ENCODE data around the gene RPS6KA4. TPM values are rescaled to one million over a fixed set of nuclear protein-coding genes. Genes with fewer than 3 reads are reported as not detected.

RPS6KA4 gene
- total RNA-seq, 1 experiment from 2014 or later: 148 TPM

- ATAC-seq: no peak
- ChIA-PET POLR2A (ENCODE audit: unreplicated experiment) (no interaction called here), CTCF (no interaction called here)
- Histone ChIP-seq H3K36me3 (ENCODE audit: low read depth, low read length) (peaks cover 11% of the 10 kb centered on the region), H3K9ac (ENCODE audit: low read length) (no peak overlapping the region), H3K27ac (ENCODE audit: low read length) (no peak overlapping the region), H3K4me2 (ENCODE audit: low read length) (no peak overlapping the region), H4K20me1 (ENCODE audit: low read length) (no peaks in the 10 kb centered on the region), H3K4me3 (ENCODE audit: low read length) (no peak overlapping the region), H3K9me3 (ENCODE audit: low read length) (no peaks in the 10 kb centered on the region), H3F3A (ENCODE audit: low read length, unreplicated experiment) (peaks cover 7% of the 10 kb centered on the region), H3K9me2 (replicated peaks; ENCODE audit: low read length) (no peaks in the 10 kb centered on the region), H3K4me1 (ENCODE audit: insufficient read depth, low read length) (peaks cover 5% of the 10 kb centered on the region), H3K27me3 (ENCODE audit: low read length) (no peaks in the 10 kb centered on the region), H2AFZ (ENCODE audit: low read length) (no peak overlapping the region), H3K79me2 (ENCODE audit: low read length) (peaks cover 46% of the 10 kb centered on the region)
- DNase-seq: no peak
- BruUV-seq (replicated peaks): no TSS peak
- TF ChIP-seq CTCF (conservative IDR thresholded peaks at IDR 0.05; ENCODE audit: low read depth, low read length): no peak
- no peak for TF ChIP-seq EZH2 (IDR thresholded peaks at IDR 0.05; ENCODE audit: low read length, unreplicated experiment)
- no peak for TF ChIP-seq EZH2phosphoT487 (IDR thresholded peaks at IDR 0.05; ENCODE audit: borderline replicate concordance, low read length)
- intact Hi-C loops (cut with micrococcal nuclease): no loop called here
These were observed 45.3 kb upstream of the RPS6KA4 start for GRCh38 chr11:64313491-64314145.

GRCh38 chr11:64314146-64314804, 44.7 kb upstream of the RPS6KA4 start:
- BruUV-seq (replicated peaks): no TSS peak
- H3K27me3 ChIP-seq (ENCODE audit: low read length): no peaks in the 10 kb centered on the region
- H2AFZ ChIP-seq (ENCODE audit: low read length): no peak overlapping the region
- peaks cover 51% of the 10 kb centered on the region for H3K79me2 ChIP-seq (ENCODE audit: low read length)
- ATAC-seq (no peak), DNase-seq (no peak)
- no peaks in the 10 kb centered on the region for H4K20me1 ChIP-seq (ENCODE audit: low read length)
- no peak overlapping the region for H3K4me3 ChIP-seq (ENCODE audit: low read length)
- H3K9ac ChIP-seq (ENCODE audit: low read length): no peak overlapping the region
- CTCF ChIA-PET: interaction anchor here (1.0 kb wide), 1 partner anchor 41 kb away, joined by 3 read pairs; no protein-coding TSS in a partner anchor
- H3K4me1 ChIP-seq (ENCODE audit: insufficient read depth, low read length): peaks cover 10% of the 10 kb centered on the region
- TF ChIP-seq EZH2phosphoT487 (IDR thresholded peaks at IDR 0.05; ENCODE audit: borderline replicate concordance, low read length) (no peak), CTCF (conservative IDR thresholded peaks at IDR 0.05; ENCODE audit: low read depth, low read length) (peak; percentile 51; the same call in 1 of the 2 replicates), EZH2 (IDR thresholded peaks at IDR 0.05; ENCODE audit: low read length, unreplicated experiment) (no peak)
- H3F3A ChIP-seq (ENCODE audit: low read length, unreplicated experiment): peaks cover 7% of the 10 kb centered on the region
- H3K9me2 ChIP-seq (replicated peaks; ENCODE audit: low read length): no peaks in the 10 kb centered on the region
- H3K36me3 ChIP-seq (ENCODE audit: low read depth, low read length): peaks cover 11% of the 10 kb centered on the region
- H3K4me2 ChIP-seq (ENCODE audit: low read length): no peak overlapping the region
- H3K9me3 ChIP-seq (ENCODE audit: low read length): no peaks in the 10 kb centered on the region
- H3K27ac ChIP-seq (ENCODE audit: low read length): no peak overlapping the region
- POLR2A ChIA-PET (ENCODE audit: unreplicated experiment): no interaction called here
- intact Hi-C loops (cut with micrococcal nuclease): no loop called here

Measured in PC-3 (cell line).